SH-SY5Y (cell line): ENCODE measurements around the gene ZNRD2.

Experiments
- GATA2 ChIP-seq: IDR thresholded peaks from 2 replicates; pipeline ENCODE4 v1.6.1; 2011; ENCODE audit warnings: mild to moderate bottlenecking, low read depth, low read length
- GATA3 ChIP-seq: IDR thresholded peaks from 2 replicates; pipeline ENCODE4 v1.6.1; 2011; ENCODE audit warnings: low read depth, mild to moderate bottlenecking, low read length, moderate library complexity

DNA sequence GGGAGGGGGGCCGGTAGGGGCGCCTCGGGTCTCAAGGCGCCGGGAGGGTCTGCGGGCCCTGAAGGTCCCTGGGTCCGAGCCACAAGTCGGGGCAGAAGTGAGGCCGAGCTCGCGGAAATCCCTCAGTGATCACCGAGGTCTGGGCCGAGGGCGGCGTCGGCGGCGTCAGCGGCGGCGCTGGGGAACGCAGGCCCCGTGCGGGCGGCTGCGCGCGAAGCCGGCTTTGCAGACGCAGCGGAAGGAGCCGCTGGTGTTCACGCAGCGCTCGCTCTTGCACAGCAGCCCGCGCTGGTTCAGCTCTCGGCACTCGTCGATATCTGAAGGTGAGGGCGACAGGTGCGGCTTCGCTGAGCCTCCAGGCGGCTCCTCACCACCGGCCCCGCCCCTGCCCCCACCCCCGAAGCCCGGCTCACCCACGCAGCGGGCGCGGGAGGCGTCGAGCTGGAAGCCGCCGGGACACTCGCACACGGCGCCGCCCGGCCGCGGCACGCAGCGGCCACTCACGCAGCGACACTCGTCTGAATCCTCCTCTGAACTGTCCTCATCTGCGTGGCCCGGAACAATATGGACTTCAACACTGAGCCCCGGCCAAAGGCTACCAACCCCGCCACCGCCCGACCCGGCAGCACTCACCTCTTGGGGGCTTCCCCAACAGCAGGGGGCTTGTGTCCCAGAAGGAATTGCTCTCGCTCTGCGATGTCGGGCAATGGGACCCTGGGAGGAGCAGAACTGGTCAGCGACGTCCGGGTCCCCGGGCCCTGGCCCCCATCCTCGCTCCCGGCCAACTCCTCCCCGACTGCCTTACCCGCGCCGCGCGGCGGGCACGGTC is 31.1 kb upstream of the ZNRD2 start:
- no peak for TF ChIP-seq GATA3
- no peak for TF ChIP-seq GATA2
